ENCODE results near the gene LEFTY2. TPM values are rescaled to one million over a fixed set of nuclear protein-coding genes. Genes with fewer than 3 reads are reported as not detected.
"Not testable (repeated sequence)": the region's sequence is repeated elsewhere in the genome, so short reads cannot be mapped to it uniquely, and the experiment has no call there.

LEFTY2 gene
- total RNA-seq, 1 donor from 2014 or later = 0.43 TPM

DNA sequence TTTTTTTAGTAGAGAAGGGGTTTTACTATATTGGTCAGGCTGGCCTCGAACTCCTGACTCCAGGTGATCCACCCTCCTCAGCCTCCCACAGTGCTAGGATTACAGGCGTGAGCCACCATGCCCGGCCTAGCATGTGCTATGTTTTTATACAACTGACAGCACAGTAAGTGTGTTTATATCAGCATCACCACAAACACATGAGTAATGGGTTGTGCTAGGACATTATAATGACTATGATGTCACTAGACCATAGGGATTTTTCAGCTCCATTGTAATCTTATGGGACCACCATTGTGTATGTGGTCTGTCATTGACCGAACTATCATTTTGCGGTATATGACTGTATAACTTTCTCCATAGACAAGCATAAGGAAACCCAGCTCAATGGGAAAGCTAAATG is 6.3 kb downstream of the LEFTY2 start:
- no peak for DNase-seq (ENCODE audit: extremely low spot score, unreplicated experiment)
- Mint-ChIP-seq H3K27ac (ENCODE audit: unreplicated experiment) (no peak overlapping the region), H3K4me3 (ENCODE audit: unreplicated experiment) (no peak overlapping the region), H3K9me3 (ENCODE audit: unreplicated experiment) (no peaks in the 10 kb centered on the region), H3K4me1 (ENCODE audit: unreplicated experiment) (no peaks in the 10 kb centered on the region), H3K36me3 (ENCODE audit: unreplicated experiment) (no peaks in the 10 kb centered on the region), H3K27me3 (ENCODE audit: unreplicated experiment) (no peaks in the 10 kb centered on the region)
- TF ChIP-seq, protein P1, sequence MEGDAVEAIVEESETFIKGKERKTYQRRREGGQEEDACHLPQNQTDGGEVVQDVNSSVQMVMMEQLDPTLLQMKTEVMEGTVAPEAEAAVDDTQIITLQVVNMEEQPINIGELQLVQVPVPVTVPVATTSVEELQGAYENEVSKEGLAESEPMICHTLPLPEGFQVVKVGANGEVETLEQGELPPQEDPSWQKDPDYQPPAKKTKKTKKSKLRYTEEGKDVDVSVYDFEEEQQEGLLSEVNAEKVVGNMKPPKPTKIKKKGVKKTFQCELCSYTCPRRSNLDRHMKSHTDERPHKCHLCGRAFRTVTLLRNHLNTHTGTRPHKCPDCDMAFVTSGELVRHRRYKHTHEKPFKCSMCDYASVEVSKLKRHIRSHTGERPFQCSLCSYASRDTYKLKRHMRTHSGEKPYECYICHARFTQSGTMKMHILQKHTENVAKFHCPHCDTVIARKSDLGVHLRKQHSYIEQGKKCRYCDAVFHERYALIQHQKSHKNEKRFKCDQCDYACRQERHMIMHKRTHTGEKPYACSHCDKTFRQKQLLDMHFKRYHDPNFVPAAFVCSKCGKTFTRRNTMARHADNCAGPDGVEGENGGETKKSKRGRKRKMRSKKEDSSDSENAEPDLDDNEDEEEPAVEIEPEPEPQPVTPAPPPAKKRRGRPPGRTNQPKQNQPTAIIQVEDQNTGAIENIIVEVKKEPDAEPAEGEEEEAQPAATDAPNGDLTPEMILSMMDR (IDR thresholded peaks at IDR 0.05) = no peak

DNA sequence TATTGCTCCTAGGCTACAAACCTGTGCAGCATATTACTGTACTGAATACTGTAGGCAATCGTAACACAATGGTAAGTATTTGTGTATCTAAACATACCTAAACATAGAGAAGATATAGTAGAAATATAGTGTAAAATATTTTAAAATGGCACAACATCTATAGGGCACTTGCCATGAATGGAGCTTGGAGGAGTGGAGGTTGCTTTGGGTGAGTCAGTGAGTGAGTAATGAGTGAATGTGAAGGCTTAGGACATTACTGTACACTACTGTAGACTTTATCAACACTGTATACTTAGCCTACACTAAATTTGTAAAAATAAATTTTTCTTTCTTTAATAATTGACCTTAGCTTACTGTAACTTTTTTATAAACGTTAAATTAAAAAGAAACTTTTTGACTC is 7.9 kb downstream of the LEFTY2 start:
- Mint-ChIP-seq H3K36me3 (ENCODE audit: unreplicated experiment) (no peaks in the 10 kb centered on the region), H3K9me3 (ENCODE audit: unreplicated experiment) (no peaks in the 10 kb centered on the region), H3K4me1 (ENCODE audit: unreplicated experiment) (no peaks in the 10 kb centered on the region), H3K27me3 (ENCODE audit: unreplicated experiment) (no peaks in the 10 kb centered on the region), H3K27ac (ENCODE audit: unreplicated experiment) (no peak overlapping the region), H3K4me3 (ENCODE audit: unreplicated experiment) (no peak overlapping the region)
- TF ChIP-seq, protein P1 (IDR thresholded peaks at IDR 0.05) = no peak
- DNase-seq (ENCODE audit: extremely low spot score, unreplicated experiment) = no peak

DNA sequence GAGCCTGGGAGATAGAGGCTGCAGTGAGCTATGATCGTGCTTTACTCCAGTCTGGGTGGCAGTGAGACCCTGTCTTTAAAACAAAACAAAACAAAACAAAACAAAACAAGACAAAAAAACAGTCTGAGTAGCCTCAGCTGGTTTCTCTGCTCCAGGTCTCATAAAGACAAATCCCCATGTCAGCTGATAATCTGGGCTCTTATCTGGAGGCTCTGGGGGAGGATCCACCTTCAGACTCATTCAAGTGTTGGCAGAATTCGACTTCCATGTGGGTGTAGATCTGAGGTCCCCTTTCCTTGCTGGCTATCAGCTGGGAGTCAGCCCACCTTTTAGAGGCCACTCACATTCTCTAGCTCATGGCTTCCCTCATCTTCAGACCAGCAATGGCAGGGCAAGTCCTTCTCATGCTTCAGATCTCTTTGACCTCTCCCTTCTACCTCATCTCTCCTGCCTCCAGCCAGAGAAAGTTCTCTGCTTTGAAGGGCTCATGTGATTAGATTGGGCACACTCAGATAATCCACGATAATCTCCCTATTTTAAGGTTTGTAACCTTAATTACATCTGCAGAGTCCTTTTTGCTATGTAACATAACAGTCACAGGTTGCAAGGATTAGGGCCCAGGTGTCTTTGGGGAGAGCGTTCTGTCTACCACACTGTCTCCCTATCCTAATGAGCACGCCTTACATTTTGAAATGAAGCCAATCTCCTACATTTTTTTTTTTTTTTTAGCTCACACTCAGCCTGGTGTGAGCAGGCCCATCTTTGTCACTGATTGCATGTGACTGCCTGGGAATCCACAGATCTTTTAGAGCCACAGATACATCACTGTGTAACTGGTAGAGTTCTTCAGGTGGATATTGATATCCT is 9.5 kb downstream of the LEFTY2 start:
- Mint-ChIP-seq H3K9me3 (ENCODE audit: unreplicated experiment) (no peaks in the 10 kb centered on the region), H3K4me3 (ENCODE audit: unreplicated experiment) (no peak overlapping the region), H3K27me3 (ENCODE audit: unreplicated experiment) (no peaks in the 10 kb centered on the region), H3K4me1 (ENCODE audit: unreplicated experiment) (no peaks in the 10 kb centered on the region), H3K36me3 (ENCODE audit: unreplicated experiment) (no peaks in the 10 kb centered on the region), H3K27ac (ENCODE audit: unreplicated experiment) (no peak overlapping the region)
- TF ChIP-seq, protein P1 (IDR thresholded peaks at IDR 0.05) = no peak
- no peak for DNase-seq (ENCODE audit: extremely low spot score, unreplicated experiment)

DNA sequence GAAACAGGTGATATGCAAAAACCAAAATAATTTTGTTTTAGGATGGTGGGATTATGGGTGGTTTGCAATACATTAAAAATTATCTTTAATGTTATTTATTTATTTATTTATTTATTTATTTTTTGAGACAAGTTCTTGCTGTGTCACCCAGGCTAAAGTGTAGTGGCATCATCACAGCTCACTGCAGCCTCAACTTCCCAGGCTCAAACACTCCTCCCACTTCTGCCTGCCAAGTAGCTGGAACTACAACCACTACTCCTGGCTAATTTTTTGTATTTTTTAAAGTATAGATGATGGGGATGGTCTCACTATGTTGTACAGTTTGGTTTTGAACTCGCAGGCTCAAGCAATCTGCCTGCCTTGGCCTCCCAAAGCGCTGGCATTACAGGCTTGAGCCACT is 10.5 kb downstream of the LEFTY2 start:
- H3K4me1 Mint-ChIP-seq (ENCODE audit: unreplicated experiment) = no peaks in the 10 kb centered on the region

DNA sequence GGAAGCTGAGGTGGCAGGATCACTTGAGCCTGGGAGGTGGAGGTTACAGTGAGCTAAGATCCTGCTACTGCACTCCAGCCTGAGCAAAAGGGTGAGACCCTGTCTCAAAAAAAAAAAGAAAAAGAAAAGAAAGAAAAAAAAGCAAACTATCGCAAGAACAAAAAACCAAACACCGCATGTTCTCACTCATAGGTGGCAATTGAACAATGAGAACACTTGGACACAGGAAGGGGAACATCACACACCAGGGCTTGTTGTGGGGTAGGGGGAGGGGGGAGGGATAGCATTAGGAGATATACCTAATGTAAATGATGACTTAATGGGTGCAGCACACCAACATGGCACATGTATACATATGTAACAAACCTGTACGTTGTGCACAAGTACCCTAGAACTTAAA is 11.6 kb downstream of the LEFTY2 start:
- not testable (repeated sequence) for H3K27ac Mint-ChIP-seq (ENCODE audit: unreplicated experiment); H3K4me3 Mint-ChIP-seq (ENCODE audit: unreplicated experiment); H3K9me3 Mint-ChIP-seq (ENCODE audit: unreplicated experiment); H3K27me3 Mint-ChIP-seq (ENCODE audit: unreplicated experiment); H3K4me1 Mint-ChIP-seq (ENCODE audit: unreplicated experiment); H3K36me3 Mint-ChIP-seq (ENCODE audit: unreplicated experiment); DNase-seq (ENCODE audit: extremely low spot score, unreplicated experiment)

More for the DNA sequence above, 10.5 kb downstream of the LEFTY2 start:
- H3K36me3 Mint-ChIP-seq (ENCODE audit: unreplicated experiment) = no peaks in the 10 kb centered on the region
- H3K9me3 Mint-ChIP-seq (ENCODE audit: unreplicated experiment) = no peaks in the 10 kb centered on the region
- H3K27me3 Mint-ChIP-seq (ENCODE audit: unreplicated experiment) = no peaks in the 10 kb centered on the region
- no peak overlapping the region for H3K4me3 Mint-ChIP-seq (ENCODE audit: unreplicated experiment)
- H3K27ac Mint-ChIP-seq (ENCODE audit: unreplicated experiment) = no peak overlapping the region
- TF ChIP-seq, protein P1 (IDR thresholded peaks at IDR 0.05) = no peak
- no peak for DNase-seq (ENCODE audit: extremely low spot score, unreplicated experiment)

Measured in osteocyte (in vitro differentiated cells).